K562 (cell line): ENCODE data around the gene CHAD. TPM values are rescaled to one million over a fixed set of nuclear protein-coding genes. Genes with fewer than 3 reads are reported as not detected.

Experiments
- ATAC-seq: fragments of 200-7000 bp; cut with Tn5 transposase; 3 replicates; pipeline ENCODE4 v1.9.1; 2020; ENCODE audit warnings: moderate library complexity
- BruUV-seq: library from RNA; stranded (reverse); fragments of 400-500 nt; replicated peaks from 2 replicates; lab custom pipeline; 2021; lab: Mats Ljungman, UMichigan
- CTCF ChIA-PET: fragments of 300-600 bp; formaldehyde crosslinking; extraction: SDS; loops from one replicate; lab custom pipeline; 2021; ENCODE audit warnings: low intra/inter-chr PET ratio; lab: Yijun Ruan, JAX
- POLR2A ChIA-PET: fragments of 300-600, 350-650 bp; sonication (Branson Sonifier 250); formaldehyde crosslinking; extraction: SDS; loops from one replicate; lab custom pipeline; 2021; ENCODE audit warnings: antibody characterized with exemption, inconsistent platforms; lab: Yijun Ruan, JAX
- DNase-seq, 4 experiments: peaks; one replicate each; pipeline versions ENCODE4 v3.0.0 to v3.0.0-alpha.2; 2011 to 2018; ENCODE audit warnings: low spot score in 3 of 4, mixed read lengths in 3 of 4; ENCODE audit errors: extremely low read depth in 1 of 4
- FAIRE-seq: peaks from 2 replicates; lab custom pipeline; 2011; peaks lifted over from hg19 to GRCh38; lab: Jason Lieb, UNC
- H2AFZ ChIP-seq: 2 replicates; pipeline ENCODE4 v1.6.0; 2011; ENCODE audit warnings: low read depth, low read length, control low read depth, inconsistent platforms
- H3K27ac ChIP-seq: fragments of 200-600 bp; 3 replicates; pipeline ENCODE4 v1.8.0; 2011; ENCODE audit warnings: low read depth, mild to moderate bottlenecking, control low read depth, inconsistent platforms, low read length, moderate library complexity, mixed read lengths; ENCODE audit errors: extremely low read depth
- H3K27me3 ChIP-seq, 2 experiments: fragments of 300-600 bp in 1 of 2; 2 replicates in 1 of 2; 3 replicates in 1 of 2; pipeline versions ENCODE4 v1.6.0 to v1.8.0; 2011; ENCODE audit warnings: inconsistent platforms in 2 of 2, low read length in 2 of 2, mild to moderate bottlenecking in 1 of 2, mixed read lengths in 1 of 2, moderate library complexity in 1 of 2; ENCODE audit not compliant: control insufficient read depth in 2 of 2, insufficient read depth in 2 of 2
- H3K36me3 ChIP-seq: fragments of 300-600 bp; 3 replicates; pipeline ENCODE4 v1.8.0; 2011; ENCODE audit warnings: mild to moderate bottlenecking, low read length, inconsistent platforms; ENCODE audit not compliant: control insufficient read depth, insufficient read depth
- H3K4me1 ChIP-seq, 2 experiments: fragments of 200-600 bp in 1 of 2; replicated peaks in 1 of 2; 2 replicates in 1 of 2; 3 replicates in 1 of 2; pipeline versions ENCODE4 v1.5.1 to v1.8.0; 2011; ENCODE audit warnings: inconsistent platforms in 2 of 2, low read length in 2 of 2, mild to moderate bottlenecking in 1 of 2, mixed read lengths in 1 of 2, moderate library complexity in 1 of 2; ENCODE audit not compliant: control insufficient read depth in 2 of 2, insufficient read depth in 2 of 2
- H3K4me2 ChIP-seq: 2 replicates; pipeline ENCODE4 v1.6.1; 2011; ENCODE audit warnings: low read length, control low read depth, inconsistent platforms, mixed read lengths; ENCODE audit not compliant: insufficient read depth
- H3K4me3 ChIP-seq: fragments of 200-600 bp; sonication (generic), shearing (Covaris generic); 2 replicates; pipeline ENCODE4 v1.5.1; 2016; ENCODE audit warnings: control low read depth, inconsistent platforms
- H3K79me2 ChIP-seq: fragments of 200-600 bp; 3 replicates; pipeline ENCODE4 v1.8.0; 2011; ENCODE audit warnings: low read length, inconsistent platforms; ENCODE audit not compliant: control insufficient read depth, insufficient read depth
- H3K9ac ChIP-seq, 2 experiments: 2 replicates each; pipeline versions ENCODE4 v1.6.0 to v1.6.1; 2011; ENCODE audit warnings: low read depth in 2 of 2, low read length in 2 of 2, control low read depth in 1 of 2, inconsistent platforms in 1 of 2, mild to moderate bottlenecking in 1 of 2, mixed read lengths in 1 of 2; ENCODE audit not compliant: insufficient read depth in 1 of 2
- H3K9me1 ChIP-seq: one replicate; pipeline ENCODE4 v1.6.0; 2011; ENCODE audit warnings: inconsistent platforms, mild to moderate bottlenecking, low read length, moderate library complexity; ENCODE audit not compliant: control insufficient read depth, insufficient read depth
- H3K9me3 ChIP-seq: replicated peaks from 2 replicates; pipeline ENCODE4 v1.5.1; 2011; ENCODE audit warnings: low read depth, low read length, inconsistent platforms; ENCODE audit not compliant: control insufficient read depth, insufficient read depth
- H4K20me1 ChIP-seq: replicated peaks from 2 replicates; pipeline ENCODE4 v1.6.1; 2011; ENCODE audit warnings: low read length, inconsistent platforms, mixed read lengths; ENCODE audit not compliant: control insufficient read depth, insufficient read depth
- ATF7 ChIP-seq: fragments of 450-650 bp; IDR thresholded peaks from 2 replicates; pipeline ENCODE4 v1.7.1; 2014; ENCODE audit warnings: mild to moderate bottlenecking, moderate library complexity
- POLR2G ChIP-seq: fragments of 200-400 bp; formaldehyde crosslinking; IDR thresholded peaks from 2 replicates; pipeline ENCODE4 v1.6.1; 2017; ENCODE audit warnings: low read depth, mild to moderate bottlenecking, antibody characterized with exemption, low read length, moderate library complexity
- ZC3H11A ChIP-seq: IDR thresholded peaks from 2 replicates; pipeline ENCODE4 v1.6.1; 2012; ENCODE audit warnings: low read depth, low read length, improper control_type of control experiment
- WGBS: fragments of 100-300 bp; shearing (Covaris generic); methylation state at CpG from one replicate; pipeline ENCODE4 v1.1.6; 2016; ENCODE audit warnings: low coverage, mixed read lengths; ENCODE audit not compliant: insufficient coverage; ENCODE audit errors: missing lambda C conversion rate; 5-methylcytosine and 5-hydroxymethylcytosine counted together
- in situ Hi-C: fragments of 300-500 bp; cut with MboI; formaldehyde crosslinking; loops from 4 replicates; pipeline ENCODE4 v1.15.0; 2018; ENCODE audit warnings: inconsistent platforms, mixed read lengths
- intact Hi-C: fragments of 100-400 bp; cut with micrococcal nuclease; formaldehyde crosslinking; loops from 2 replicates; pipeline ENCODE4 v1.14.2; 2022
- polyA plus RNA-seq, 8 experiments: library from polyadenylated mRNA; depleted of rRNA in 4 of 8; stranded (reverse) in 5 of 8; unstranded in 3 of 8; fragments of >200 nt; fragmentation: Nextera tagmentation in 2 of 8; fragmentation: Illumina TruSeq in 1 of 8; extraction: Ambion mirVana in 2 of 8; extraction: Trizol in 1 of 8; gene quantifications; 2 replicates each; pipeline versions ENCODE4 v1.2.1 to v1.2.3, GENCODE V29; 2011 to 2014; ENCODE audit warnings: inconsistent platforms in 1 of 8, missing spikeins in 1 of 8
- total RNA-seq, 7 experiments: library from RNA; depleted of rRNA in 6 of 7; stranded (reverse); fragments of >200 nt in 6 of 7; fragmentation: Illumina TruSeq in 2 of 7; extraction: Trizol in 2 of 7; gene quantifications; 2 replicates each; pipeline versions ENCODE4 v1.2.1 to v1.2.3, GENCODE V29; 2011 to 2021; ENCODE audit warnings: low replicate concordance in 1 of 7

The CHAD gene
- total and polyA plus RNA-seq, 9 of the 15 experiments (the other 6 are each of a cell fraction or from before 2014, with no cell fraction given), result not detected

GRCh38 chr17:50487213-50488096 is 18.8 kb upstream of the CHAD start:
- no peak overlapping the region for H3K4me3 ChIP-seq
- ATAC-seq (no peak), DNase-seq (no peak), FAIRE-seq (no peak)
- no peaks in the 10 kb centered on the region for H4K20me1 ChIP-seq
- ChIA-PET POLR2A (interaction anchor here (0.7 to 1.1 kb wide), 3 partner anchors 8 to 27 kb away, joined by 3 to 4 read pairs (median 4); no protein-coding TSS in a partner anchor), CTCF (no interaction called here)
- in situ Hi-C loops, result loop anchor here (5.0 kb wide), 2 partner anchors 135 to 190 kb away; no protein-coding TSS in a partner anchor
- 43% methylated on average over 16 of the region's 17 CpGs for WGBS
- no peaks in the 10 kb centered on the region for H3K9me1 ChIP-seq
- TF ChIP-seq POLR2G, result peak; percentile 35; the same call in 1 of the 2 replicates
- TF ChIP-seq ZC3H11A, result no peak
- TF ChIP-seq ATF7, result no peak
- no peak overlapping the region for H3K4me2 ChIP-seq
- intact Hi-C loops, result no loop called here
- no TSS peak for BruUV-seq
- peaks cover 27% of the 10 kb centered on the region; the same call in 1 of the 3 replicates for H3K36me3 ChIP-seq
- no peaks in the 10 kb centered on the region for H3K4me1 ChIP-seq
- no peaks in the 10 kb centered on the region for H3K79me2 ChIP-seq
- no peak overlapping the region for H3K27ac ChIP-seq
- no peaks in the 10 kb centered on the region for H3K9me3 ChIP-seq
- no peaks in the 10 kb centered on the region for H3K27me3 ChIP-seq
- peak overlapping the region in 1 of 2 experiments; percentile 3; a peak in 1 of 4 replicates for H3K9ac ChIP-seq
- no peak overlapping the region for H2AFZ ChIP-seq
